Left ventricle myocardium superior (tissue), 1 donor: Measurements from ENCODE around the gene MARCKSL1. TPM values are rescaled to one million over a fixed set of nuclear protein-coding genes. Genes with fewer than 3 reads are reported as not detected.
"Not testable (repeated sequence)": the region's sequence is repeated elsewhere in the genome, so short reads cannot be mapped to it uniquely, and the experiment has no call there.

Source experiments
- ATAC-seq: fragments of 200-7000 bp; cut with Tn5 transposase; one replicate; pipeline ENCODE4 v1.9.1; 2020; ENCODE audit warnings: mild to moderate bottlenecking, moderate library complexity
- DNase-seq: peaks from one replicate; pipeline ENCODE4 v3.0.0-alpha.2; 2020
- intact Hi-C: fragments of 100-400 bp; cut with micrococcal nuclease; formaldehyde crosslinking; loops from one replicate; pipeline ENCODE4 v1.11.0; 2022
- total RNA-seq: library from RNA; stranded (reverse); fragmentation: NEBNext Ultra II Directional; extraction: Animal tissue kit (Norgen Biotek cat#: 25700); gene quantifications from one replicate; pipeline ENCODE4 v1.2.1, GENCODE V29; 2021
- donor health status: DM: no; HTN: yes; CAD: no; lungs with severe emphysema.

The MARCKSL1 gene
- total RNA-seq, 1 donor from 2014 or later, result 15.3 TPM

GRCh38 chr1:32299327-32299726, 36.7 kb downstream of the MARCKSL1 start:
- DNase-seq (no peak), ATAC-seq (no peak)
- intact Hi-C loops, result no loop called here

DNA sequence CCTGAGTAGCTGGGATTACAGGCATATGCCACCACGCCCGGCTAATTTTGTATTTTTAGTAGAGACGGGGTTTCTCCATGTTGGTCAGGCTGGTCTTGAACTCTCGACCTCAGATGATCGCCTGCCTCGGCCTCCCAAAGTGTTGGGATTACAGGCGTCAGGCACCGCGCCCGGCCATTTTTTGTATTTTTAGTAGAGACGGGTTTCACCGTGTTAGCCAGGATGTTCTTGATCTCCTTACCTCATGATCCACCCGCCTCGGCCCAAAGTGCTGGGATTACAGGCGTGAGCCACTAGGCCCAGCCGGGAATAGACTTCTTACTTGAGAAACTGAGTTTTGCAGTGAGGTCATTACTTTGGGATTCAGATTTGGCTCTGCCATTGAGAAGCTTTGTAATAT, 37.8 kb downstream of the MARCKSL1 start:
- intact Hi-C loops, result not testable (repeated sequence)

DNA sequence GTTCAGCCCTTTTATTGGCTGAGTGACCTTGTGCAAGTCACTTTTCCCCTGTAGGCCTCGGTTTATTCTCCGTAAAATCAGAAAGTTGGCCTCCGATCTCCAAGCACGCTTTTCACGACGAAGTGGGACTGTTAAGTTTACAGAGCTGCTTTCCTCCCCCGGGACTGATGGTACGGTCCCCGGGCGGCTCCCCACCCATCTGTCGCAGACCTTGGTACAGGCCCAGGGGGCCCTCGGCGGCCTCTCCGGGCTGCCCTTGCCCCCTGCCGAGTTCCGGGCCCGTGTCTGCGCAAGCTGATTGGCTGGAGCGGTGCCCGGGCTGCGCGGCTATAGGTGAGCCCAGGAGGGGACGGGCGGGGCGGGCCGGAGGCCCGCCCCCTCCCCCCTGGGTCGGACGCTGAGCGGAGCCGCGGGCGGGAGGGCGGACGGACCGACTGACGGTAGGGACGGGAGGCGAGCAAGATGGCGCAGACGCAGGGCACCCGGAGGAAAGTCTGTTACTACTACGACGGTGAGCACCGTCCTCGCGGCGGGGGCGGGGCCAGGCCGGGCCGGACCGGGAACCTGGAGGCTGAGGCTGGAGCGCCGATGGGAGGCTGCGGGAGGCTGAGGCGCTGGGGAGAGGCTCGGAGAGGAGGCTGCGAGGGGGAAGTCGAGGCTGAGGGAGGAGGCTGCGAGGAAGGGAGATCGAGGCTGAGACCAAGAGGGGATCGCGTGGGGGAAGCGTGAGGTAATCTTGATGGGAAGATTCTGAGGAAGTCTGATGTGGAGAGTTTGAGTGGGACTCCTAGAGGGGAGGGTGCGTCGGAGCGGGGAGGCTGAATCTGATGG, 44.1 kb downstream of the MARCKSL1 start, which contains the start of gene HDAC1:
HDAC1 (plus strand) TSS at position 376 of the 831 bp plus-strand sequence; CDS start at position 463, 87 bp downstream.
- ATAC-seq (peak; percentile 99), DNase-seq (peak; percentile 99)
- intact Hi-C loops, result no loop called here

More for the DNA sequence above, 37.8 kb downstream of the MARCKSL1 start:
- not testable (repeated sequence) for ATAC-seq, DNase-seq

GRCh38 chr1:32291145-32291707, 44.8 kb downstream of the MARCKSL1 start:
- ATAC-seq, result no peak
- DNase-seq, result no peak
- intact Hi-C loops, result no loop called here

GRCh38 chr1:32289256-32289655, 46.8 kb downstream of the MARCKSL1 start:
- intact Hi-C loops, result no loop called here
- DNase-seq (no peak), ATAC-seq (no peak)

DNA sequence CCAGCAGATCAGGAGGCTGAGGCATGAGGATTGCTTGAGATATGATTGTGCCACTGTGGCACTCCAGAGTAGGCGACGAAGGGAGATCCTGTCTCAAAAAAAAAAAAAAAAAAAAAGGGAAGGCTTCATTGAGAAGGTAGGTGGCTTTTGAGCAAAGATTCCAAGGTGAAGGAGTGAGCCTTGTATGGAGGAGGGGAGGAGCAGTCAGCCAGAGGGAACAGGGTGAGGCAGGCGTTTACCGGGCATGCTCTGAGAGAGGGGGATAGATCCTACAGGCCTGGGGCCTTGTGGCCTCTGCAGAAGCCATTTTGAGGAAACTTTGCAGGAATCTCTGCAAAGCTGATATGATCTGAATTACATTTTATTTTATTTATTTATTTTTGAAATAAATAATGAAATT, 49.3 kb downstream of the MARCKSL1 start:
- no peak for ATAC-seq
- intact Hi-C loops, result no loop called here
- DNase-seq, result no peak

- intact Hi-C loops, result no loop called here
- DNase-seq (no peak), ATAC-seq (no peak)
Observed at GRCh38 chr1:32285658-32286057, 50.4 kb downstream of the MARCKSL1 start.

DNA sequence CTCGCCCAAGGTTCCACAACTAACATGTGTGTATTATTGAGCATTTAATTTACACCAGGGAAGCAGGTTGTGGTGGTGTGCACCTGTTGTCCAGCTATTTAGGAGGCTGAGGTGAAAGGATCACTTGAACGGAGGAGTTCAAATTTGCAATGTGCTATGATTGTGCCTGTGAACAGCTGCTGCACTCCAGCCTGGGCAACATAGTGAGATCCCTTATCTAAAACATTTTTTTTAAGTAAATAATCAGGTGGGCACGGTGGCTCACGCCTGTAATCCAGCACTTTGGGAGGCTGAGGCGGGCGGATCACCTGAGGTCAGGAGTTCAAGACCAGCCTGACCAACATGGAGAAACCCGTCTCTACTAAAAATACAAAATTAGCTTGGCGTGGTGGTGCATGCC, 51.3 kb downstream of the MARCKSL1 start:
- DNase-seq, intact Hi-C loops, ATAC-seq: not testable (repeated sequence)

Other genes with a start within 250 kb of the MARCKSL1 start
- gene KPNA6, start 228.2 kb downstream of the MARCKSL1 start, total RNA-seq, result 78.6 TPM
- 16.5 TPM for gene TXLNA, start 156.6 kb downstream of the MARCKSL1 start, total RNA-seq
- 33.2 TPM for gene CCDC28B, start 135.6 kb downstream of the MARCKSL1 start, total RNA-seq
- 0.92 TPM for gene IQCC, start 130.6 kb downstream of the MARCKSL1 start, total RNA-seq
- gene DCDC2B, start 127.1 kb downstream of the MARCKSL1 start, total RNA-seq, result not detected
- 7.4 TPM for gene TMEM234, start 113.9 kb downstream of the MARCKSL1 start, total RNA-seq
- 104 TPM for gene EIF3I, start 113.8 kb downstream of the MARCKSL1 start, total RNA-seq
- gene FAM167B, start 89.0 kb downstream of the MARCKSL1 start, total RNA-seq, result 9.1 TPM
- gene LCK, start 85.0 kb downstream of the MARCKSL1 start, total RNA-seq, result 0.50 TPM
- gene HDAC1, start 44.1 kb downstream of the MARCKSL1 start, total RNA-seq, result 46.1 TPM
- 2.8 TPM for gene FAM229A, start 26.3 kb upstream of the MARCKSL1 start, total RNA-seq
- gene TSSK3, start 26.3 kb upstream of the MARCKSL1 start, total RNA-seq, result 2.0 TPM
- gene BSDC1, start 58.2 kb upstream of the MARCKSL1 start, total RNA-seq, result 40.5 TPM
- not detected for gene ZBTB8B, start 128.8 kb upstream of the MARCKSL1 start, total RNA-seq
- gene ZBTB8A, start 203.2 kb upstream of the MARCKSL1 start, total RNA-seq, result 2.5 TPM